HG03460 (cell line): ENCODE measurements around the gene PRKCQ.
"Not testable (repeated sequence)": the region's sequence is repeated elsewhere in the genome, so short reads cannot be mapped to it uniquely, and the experiment has no call there.

ENCODE experiments used
- ATAC-seq: cut with Tn5 transposase; IDR thresholded peaks from one replicate; pipeline ENCODE4 v1.9.1; 2021; ENCODE audit not compliant: unreplicated experiment

Gene PRKCQ

GRCh38 chr10:6595499-6595898 lies 15.4 kb upstream of the PRKCQ start:
- ATAC-seq: no peak

DNA sequence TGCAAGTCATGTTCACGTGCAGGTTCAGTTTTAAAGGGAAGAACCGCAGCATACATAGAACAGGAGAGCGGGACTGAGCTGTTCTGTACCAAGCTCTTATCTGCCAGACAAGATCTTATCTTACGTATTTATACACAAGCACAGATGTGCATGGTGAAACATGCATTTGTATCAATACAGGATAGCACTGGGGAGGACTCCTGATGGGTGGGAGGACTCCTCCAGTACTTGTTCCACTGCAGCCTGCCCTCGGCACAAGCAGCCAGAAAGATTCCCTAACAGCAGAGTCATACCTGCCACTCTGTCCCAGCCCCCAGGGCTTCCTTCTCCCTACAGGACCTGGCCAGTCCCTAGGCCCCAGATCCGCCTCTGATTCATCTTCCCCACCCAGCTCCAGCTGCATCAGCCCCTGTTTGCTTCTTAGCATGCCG lies 13.2 kb upstream of the PRKCQ start:
- ATAC-seq: no peak

GRCh38 chr10:6592080-6592479 lies 12.0 kb upstream of the PRKCQ start:
- no peak for ATAC-seq

GRCh38 chr10:6591668-6592067 lies 11.6 kb upstream of the PRKCQ start:
- no peak for ATAC-seq

GRCh38 chr10:6590100-6590499 lies 10.0 kb upstream of the PRKCQ start:
- ATAC-seq: no peak

- no peak for ATAC-seq
Observed at GRCh38 chr10:6589287-6590094, 9.4 kb upstream of the PRKCQ start.

GRCh38 chr10:6588845-6589244 lies 8.8 kb upstream of the PRKCQ start:
- ATAC-seq: no peak

DNA sequence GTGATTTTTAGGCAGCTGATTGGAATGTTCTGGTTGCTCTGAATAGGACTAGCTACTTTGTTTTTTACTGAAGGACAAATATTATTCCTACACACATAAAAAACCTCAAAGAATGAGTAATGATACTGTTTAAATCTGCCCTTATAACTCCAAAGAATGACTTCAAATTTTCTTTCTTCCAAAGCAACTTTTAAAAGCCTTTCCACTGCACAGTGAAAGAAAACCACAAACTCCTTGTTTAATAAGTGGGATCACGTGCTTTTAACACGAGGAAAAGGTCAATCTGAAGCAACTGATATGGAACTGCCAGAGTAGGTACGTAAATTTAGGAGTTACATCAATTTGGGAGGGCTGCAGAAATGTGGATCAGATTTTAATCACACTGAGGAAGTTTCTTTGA lies 8.0 kb upstream of the PRKCQ start:
- no peak for ATAC-seq

GRCh38 chr10:6586501-6586900 lies 6.4 kb upstream of the PRKCQ start:
- ATAC-seq: no peak

GRCh38 chr10:6583447-6583846 lies 3.4 kb upstream of the PRKCQ start:
- no peak for ATAC-seq

DNA sequence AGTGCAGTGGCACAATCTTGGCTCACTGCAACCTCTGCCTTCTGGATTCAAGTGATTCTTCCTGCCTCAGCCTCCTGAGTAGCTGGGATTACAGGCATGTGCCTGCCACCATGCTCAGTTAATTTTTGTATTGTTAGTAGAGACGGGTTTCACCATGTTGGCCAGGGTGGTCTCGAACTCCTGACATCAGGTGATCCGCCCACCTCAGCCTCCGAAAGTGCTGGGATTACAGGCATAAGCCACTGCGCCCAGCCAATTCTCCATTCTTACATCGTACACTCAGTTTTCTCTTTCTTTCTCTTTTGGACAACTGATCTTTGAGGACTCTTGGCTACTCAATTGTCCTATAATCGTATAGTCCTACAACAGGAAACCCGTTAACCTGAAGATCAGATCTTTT lies 2.8 kb upstream of the PRKCQ start:
- ATAC-seq: not testable (repeated sequence)

GRCh38 chr10:6582298-6582697 lies 2.2 kb upstream of the PRKCQ start:
- no peak for ATAC-seq

DNA sequence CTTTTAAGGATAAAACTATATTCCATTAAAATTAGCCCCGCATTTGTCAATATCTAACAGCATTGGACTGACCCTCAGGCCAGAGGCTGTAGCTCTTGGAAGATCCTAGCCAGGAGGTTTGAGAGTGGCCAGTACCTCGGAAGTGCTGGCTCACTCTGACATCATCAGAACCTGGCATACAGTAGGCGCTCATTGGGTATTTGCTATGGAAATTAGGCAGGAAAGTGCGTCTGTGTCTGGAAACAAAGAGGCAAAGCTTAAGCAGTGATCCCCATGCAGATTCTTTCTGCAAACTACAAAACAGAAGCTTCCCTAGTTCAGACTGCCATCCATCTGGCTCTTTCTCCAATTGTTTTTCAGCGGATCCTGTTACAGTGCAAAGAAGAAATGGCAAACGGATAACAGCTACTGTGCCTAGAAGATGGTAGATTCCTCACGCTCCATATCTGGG lies 1.7 kb upstream of the PRKCQ start:
- ATAC-seq: no peak

GRCh38 chr10:6581223-6581622 lies 1.1 kb upstream of the PRKCQ start:
- ATAC-seq: not testable (repeated sequence)

DNA sequence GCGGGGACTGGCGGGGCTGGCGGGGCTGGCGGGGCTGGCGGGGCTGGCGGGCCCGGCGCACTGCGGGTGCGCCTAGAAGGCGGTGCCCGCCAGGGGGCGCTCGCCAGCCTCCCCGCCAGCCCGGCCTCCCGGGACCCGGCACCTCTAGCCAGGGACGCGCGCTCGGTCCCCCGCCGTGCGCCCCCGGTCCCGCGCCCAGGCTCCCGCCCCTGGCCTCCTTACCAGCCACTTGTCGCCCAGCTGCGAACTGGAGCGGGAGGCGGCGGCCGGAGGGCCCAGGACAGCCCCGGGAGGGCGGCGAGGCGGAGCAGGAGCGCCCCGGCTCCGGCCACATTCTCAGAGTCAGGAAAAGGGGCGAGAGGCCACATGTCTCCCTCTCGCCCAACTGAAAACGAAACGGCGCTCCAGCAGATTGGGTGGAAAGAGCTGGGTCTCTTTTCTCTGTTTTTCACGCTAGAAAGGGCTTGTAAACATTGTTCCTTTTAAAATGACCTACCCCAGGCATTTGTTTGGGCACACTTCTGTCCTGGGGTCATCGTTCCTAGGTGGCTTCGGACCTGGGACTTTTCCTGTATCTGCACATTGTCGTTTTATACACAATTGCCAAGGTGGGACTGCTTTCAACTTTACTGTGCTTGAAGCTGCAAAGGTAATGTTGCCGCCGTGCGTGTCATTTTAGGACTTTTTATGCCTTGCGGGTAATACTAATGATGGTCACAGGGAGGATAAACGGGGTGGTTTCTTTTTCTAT lies 378 bp upstream of the PRKCQ start:
- ATAC-seq: peak; percentile 94

DNA sequence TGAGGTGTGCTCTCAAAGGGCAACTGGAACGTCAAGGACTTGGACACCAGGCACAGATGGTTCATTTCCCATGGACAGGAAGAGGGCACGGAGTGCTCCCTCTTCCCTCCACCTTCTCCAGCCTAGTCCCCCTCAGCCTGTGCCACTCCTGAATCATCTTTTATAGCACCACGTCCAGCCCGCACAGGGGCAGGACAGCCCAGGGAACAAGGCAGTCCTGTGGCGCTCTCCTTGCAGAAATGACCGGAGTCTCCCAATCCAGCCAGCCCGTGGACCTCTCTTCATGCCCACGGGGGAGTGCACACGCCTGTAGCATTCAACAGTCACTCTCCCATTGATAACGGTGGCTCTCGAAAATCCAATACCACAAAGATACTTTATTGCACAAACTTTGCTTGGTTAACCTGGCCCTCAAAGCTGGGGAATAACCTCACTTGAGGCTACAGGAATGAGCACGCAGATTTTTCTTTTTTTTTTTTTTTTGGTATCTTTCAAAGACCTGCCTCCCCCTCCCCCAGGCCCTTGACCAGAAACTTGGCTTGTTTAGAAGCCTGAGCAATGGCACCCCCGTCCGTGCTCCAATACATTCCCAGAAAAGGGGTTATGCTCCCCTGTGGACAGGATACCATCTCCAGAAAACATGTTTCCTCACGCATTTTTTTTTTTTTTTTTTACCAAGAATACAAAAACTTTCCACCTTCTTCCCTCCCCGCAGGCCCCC lies 733 bp downstream of the PRKCQ start:
- ATAC-seq: no peak

- no peak for ATAC-seq
Observed at GRCh38 chr10:6578795-6579182, 1.3 kb downstream of the PRKCQ start.

- ATAC-seq: no peak
Observed at GRCh38 chr10:6578251-6578771, 1.8 kb downstream of the PRKCQ start.

- ATAC-seq: no peak
Observed at GRCh38 chr10:6576326-6576725, 3.8 kb downstream of the PRKCQ start.

DNA sequence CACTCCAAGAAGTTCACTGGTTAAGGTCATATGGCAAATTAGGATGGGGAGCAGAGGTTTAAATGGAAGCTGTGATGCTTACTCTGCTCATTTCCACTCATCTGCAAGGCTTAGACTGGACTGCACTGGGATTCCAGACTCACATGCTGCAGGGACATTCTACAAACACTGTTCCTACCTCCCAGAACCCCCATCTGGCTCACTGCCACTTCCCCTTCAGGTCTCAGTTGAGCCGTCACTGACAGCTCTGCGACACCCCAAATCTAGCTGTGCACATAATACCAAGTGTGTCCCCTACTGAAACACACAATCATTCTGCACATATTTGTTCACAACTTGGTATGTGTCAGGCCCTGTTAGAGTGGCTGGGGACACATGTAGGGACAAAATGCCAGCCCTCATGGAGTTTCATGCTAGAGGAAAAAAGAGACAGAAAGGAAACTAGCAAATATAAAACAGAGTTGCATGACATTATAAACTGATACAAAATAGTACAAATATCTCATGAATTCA lies 5.4 kb downstream of the PRKCQ start:
- ATAC-seq: no peak

GRCh38 chr10:6570893-6571292 lies 9.2 kb downstream of the PRKCQ start:
- no peak for ATAC-seq
